NCI-H82 treated with DMSO at 0.1 percent for 48 hours (cell line): Measurements from ENCODE around the gene PPP1R13L.
A peak's percentile ranks its signal among the peaks of the same experiment; 100 is the strongest.
"Not testable (repeated sequence)": the region's sequence is repeated elsewhere in the genome, so short reads cannot be mapped to it uniquely, and the experiment has no call there.

Source experiments
- DNase-seq: peaks from one replicate; lab custom pipeline; 2025; ENCODE audit not compliant: unreplicated experiment; lab: John Stamatoyannopoulos, UW

The PPP1R13L gene

DNA sequence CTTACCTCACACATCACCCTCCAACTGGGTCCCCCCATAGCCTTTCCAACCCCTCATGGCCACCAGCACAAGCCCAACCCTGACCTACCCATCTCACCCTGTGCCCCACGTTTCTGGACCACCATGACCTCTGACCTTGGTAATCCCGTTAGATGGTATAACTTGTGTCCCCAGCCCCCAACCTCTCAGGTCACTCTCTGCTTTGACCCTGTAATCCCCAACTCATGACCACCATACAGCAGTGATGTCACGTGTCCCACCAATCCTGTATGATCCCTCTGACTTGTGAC lies 55.8 kb downstream of the PPP1R13L start:
- DNase-seq = no peak

GRCh38 chr19:45348367-45349125 lies 56.3 kb downstream of the PPP1R13L start:
- DNase-seq = no peak

DNA sequence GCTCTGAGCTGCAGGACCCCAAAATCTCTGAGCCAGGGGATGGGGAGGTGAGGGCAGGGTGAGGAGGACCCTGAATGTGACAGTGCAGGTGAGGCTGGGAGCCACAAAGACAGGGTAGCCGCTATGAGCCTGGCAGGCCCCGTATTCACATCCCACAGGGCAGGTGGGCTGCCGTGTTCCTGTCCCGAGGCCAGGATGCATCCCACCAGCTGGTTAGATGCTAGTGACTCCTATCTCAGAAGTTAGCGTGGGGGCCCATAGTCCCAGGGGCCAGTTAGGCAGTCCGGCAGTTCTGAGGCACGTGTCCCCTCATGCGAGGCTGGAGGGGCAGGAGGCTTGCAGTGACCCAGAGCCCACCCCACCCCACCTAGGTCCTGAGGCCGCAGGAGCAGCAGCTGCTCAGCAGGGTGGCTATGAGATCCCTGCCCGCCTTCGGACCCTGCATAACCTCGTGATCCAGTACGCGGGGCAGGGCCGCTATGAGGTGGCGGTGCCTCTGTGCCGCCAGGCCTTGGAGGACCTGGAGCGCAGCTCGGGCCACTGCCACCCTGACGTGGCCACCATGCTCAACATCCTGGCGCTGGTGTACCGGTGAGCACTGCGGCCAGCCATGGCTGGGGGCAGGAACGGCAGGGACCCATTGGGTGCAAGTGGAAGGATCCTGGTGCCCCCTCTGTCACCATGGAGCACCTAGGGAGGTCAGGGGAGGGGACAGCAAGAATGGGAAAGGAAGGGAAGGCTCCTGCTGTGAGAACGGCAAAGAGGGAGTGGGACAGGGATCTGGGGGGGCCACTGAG lies 57.1 kb downstream of the PPP1R13L start:
- no peak for DNase-seq

- no peak for DNase-seq
These were observed 58.4 kb downstream of the PPP1R13L start for GRCh38 chr19:45346449-45346848.

DNA sequence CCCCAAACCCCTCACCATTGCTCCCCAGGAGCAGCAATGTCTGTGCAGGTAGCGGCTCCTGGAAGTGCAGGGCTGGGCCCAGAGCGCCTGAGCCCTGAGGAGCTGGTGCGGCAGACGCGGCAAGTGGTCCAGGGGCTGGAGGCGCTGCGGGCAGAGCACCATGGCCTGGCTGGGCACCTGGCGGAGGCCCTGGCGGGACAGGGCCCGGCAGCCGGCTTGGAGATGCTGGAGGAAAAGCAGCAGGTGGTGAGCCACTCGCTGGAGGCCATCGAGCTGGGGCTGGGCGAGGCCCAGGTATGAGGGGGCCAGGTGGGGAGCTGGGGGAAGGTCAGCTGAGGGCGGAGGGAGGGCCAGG lies 59.4 kb downstream of the PPP1R13L start:
- DNase-seq = no peak

GRCh38 chr19:45344621-45345505 lies 60.0 kb downstream of the PPP1R13L start:
- DNase-seq = no peak

GRCh38 chr19:45342911-45343310 lies 62.0 kb downstream of the PPP1R13L start:
- no peak for DNase-seq

- no peak for DNase-seq
These were observed 63.9 kb downstream of the PPP1R13L start for GRCh38 chr19:45340899-45341453.

DNA sequence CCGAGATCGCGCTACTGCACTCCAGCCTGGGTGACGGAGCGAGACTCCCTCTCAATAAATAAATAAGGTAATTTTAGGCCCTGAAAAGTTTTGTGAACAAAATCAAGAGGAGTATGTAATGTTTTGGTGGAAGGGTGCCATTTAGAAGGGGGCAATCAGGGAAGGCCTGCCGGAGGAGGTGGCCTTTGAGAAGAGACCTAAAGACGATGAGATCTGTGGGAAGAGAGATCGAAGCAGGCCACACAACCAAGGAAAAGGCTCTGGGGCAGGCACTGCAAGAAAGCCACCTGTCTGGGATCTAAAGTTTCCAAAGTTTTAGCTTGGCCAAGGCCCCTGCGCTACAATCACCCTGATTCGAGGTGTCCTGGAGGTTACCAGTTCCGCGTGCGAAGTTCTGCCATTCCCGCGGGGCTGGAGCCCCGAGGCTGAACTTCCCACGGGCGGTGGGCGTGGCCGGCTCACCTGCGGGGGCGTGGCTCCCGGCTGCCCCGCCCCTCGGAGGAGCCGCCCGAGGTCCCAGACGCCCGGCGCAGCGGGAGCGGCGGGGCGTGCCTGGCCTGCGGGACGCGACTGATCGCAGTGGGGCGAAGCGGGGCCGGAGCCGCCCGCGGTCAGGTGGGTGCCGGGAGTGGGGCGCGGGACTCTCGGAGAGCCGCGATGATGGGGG lies 64.5 kb downstream of the PPP1R13L start, which contains the start of gene KLC3:
TSS of gene KLC3 (plus strand) at position 519 of the 667 bp plus-strand sequence. CDS start 4,792 bp downstream, outside the sequence.
- no peak for DNase-seq

GRCh38 chr19:45339629-45340028 lies 65.2 kb downstream of the PPP1R13L start:
- DNase-seq = no peak

GRCh38 chr19:45336696-45337251 lies 68.1 kb downstream of the PPP1R13L start:
- DNase-seq = peak; percentile 51

GRCh38 chr19:45334881-45335280 lies 70.0 kb downstream of the PPP1R13L start:
- not testable (repeated sequence) for DNase-seq

- DNase-seq = no peak
These were observed 71.1 kb downstream of the PPP1R13L start for GRCh38 chr19:45333609-45334303.

- no peak for DNase-seq
These were observed 73.5 kb downstream of the PPP1R13L start for GRCh38 chr19:45331411-45331810.
